ENCODE measurements around the gene C11orf98.
"Not testable (repeated sequence)": the region's sequence is repeated elsewhere in the genome, so short reads cannot be mapped to it uniquely, and the experiment has no call there.

DNA sequence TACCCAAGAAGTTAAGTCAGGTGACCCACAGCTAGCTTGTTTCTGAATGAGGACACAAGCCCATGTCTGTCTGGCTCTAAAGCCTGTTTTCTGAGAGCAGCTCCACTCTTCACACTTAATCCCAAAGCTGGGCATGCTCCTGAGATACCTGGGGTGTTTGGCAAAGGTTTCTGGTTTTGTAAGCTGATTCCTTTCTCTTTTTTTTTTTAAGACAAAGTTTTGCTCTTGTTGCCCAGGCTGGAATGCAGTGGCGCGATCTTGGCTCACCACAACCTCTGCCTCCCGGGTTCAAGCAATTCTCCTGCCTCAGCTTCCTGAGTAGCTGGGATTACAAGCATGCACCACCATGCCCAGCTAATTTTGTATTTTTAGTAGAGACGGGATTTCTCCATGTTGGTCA, 28.6 kb upstream of the C11orf98 start:
- TF ChIP-seq CTCF, POLR2A (IDR thresholded peaks at IDR 0.05): not testable (repeated sequence)
